Esophagus squamous epithelium (tissue), 5 donors: ENCODE data around the gene GGACT. TPM values are rescaled to one million over a fixed set of nuclear protein-coding genes. Genes with fewer than 3 reads are reported as not detected.
A peak's percentile ranks its signal among the peaks of the same experiment; 100 is the strongest.
"Not testable (repeated sequence)": the region's sequence is repeated elsewhere in the genome, so short reads cannot be mapped to it uniquely, and the experiment has no call there.

Experiments
- DNase-seq: peaks from one replicate; lab custom pipeline; 2025; lab: John Stamatoyannopoulos, UW
- H3K27ac ChIP-seq, 4 donors: fragments of 200-600 bp; sonication (generic); one replicate each; pipeline ENCODE4 v1.5.1; 2016 to 2019; ENCODE audit warnings: mild to moderate bottlenecking in 1 of 4
- H3K27me3 ChIP-seq, 4 donors: fragments of 200-600 bp; sonication (generic); 1 replicate in 3 of 4; 2 replicates in 1 of 4; pipeline versions ENCODE4 v1.5.1 to v1.6.0; 2017 to 2021; ENCODE audit warnings: antibody characterized with exemption in 1 of 4
- H3K36me3 ChIP-seq, 3 donors: fragments of 200-600 bp; sonication (generic); one replicate each; pipeline ENCODE4 v1.5.1; 2016 to 2019
- H3K4me1 ChIP-seq, 3 donors: fragments of 200-600 bp; sonication (generic); one replicate each; pipeline ENCODE4 v1.5.1; 2017 to 2019
- H3K4me3 ChIP-seq, 4 donors: fragments of 200-600 bp; sonication (generic); 1 replicate in 3 of 4; 2 replicates in 1 of 4; pipeline ENCODE4 v1.5.1; 2016 to 2019; ENCODE audit warnings: mild to moderate bottlenecking in 2 of 4, moderate library complexity in 1 of 4
- H3K9me3 ChIP-seq, 3 donors: fragments of 200-600 bp; sonication (generic); one replicate each; pipeline ENCODE4 v1.5.1; 2016 to 2019
- POLR2A ChIP-seq, 4 donors: fragments of 450-650 bp; IDR thresholded peaks; one replicate each; pipeline ENCODE4 v1.6.1; 2017; ENCODE audit warnings: antibody characterized with exemption in 4 of 4, mild to moderate bottlenecking in 4 of 4, moderate library complexity in 3 of 4
- WGBS, 2 donors: methylation state at CpG; one replicate each; pipeline ENCODE4 v1.1.5; 2018; 5-methylcytosine and 5-hydroxymethylcytosine counted together
- intact Hi-C: fragments of 100-400 bp; cut with DNase I; formaldehyde crosslinking; loops from one replicate; pipeline ENCODE4 v1.15.0; 2022
- total RNA-seq, 4 donors: library from RNA; depleted of rRNA; stranded (reverse); fragments of >200 nt; gene quantifications; one replicate each; pipeline ENCODE4 v1.1.0, GENCODE V29; 2016
- TF ChIP-seq, protein P1 (sequence below), 6 experiments: fragments of 450-650 bp in 4 of 6; fragments of 200-600 bp in 2 of 6; sonication (generic) in 2 of 6; IDR thresholded peaks; one replicate each; pipeline ENCODE4 v1.5.1; 2016 to 2019; ENCODE audit warnings: antibody characterized with exemption in 6 of 6, mild to moderate bottlenecking in 4 of 6, moderate library complexity in 4 of 6
- donor health status: DM: yes; HTN: yes; CAD: no.

The GGACT gene
- total RNA-seq, 4 donors from 2014 or later: 0.75 to 5.1 (median 2.0) TPM

DNA sequence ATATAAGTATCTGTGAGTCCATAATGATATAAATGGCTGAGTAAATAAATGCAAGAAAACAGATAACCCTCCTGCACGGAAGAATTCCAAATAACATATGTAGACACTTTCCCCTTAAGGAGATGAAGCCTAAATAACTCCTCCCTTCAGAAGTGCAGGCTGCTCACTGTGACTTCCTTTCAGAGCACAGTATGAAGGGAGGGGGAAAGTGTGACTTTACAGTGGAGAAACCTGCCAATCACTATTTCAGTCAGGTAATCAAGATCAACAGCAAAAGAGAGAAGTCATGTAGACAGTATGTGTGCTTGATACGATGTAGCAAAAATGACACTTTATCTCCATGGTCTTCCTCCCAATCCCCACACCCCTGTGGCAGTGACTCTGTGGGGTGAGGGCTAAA, 7.1 kb downstream of the GGACT start:
- WGBS, 2 donors: 91 to 97% methylated on average over 2 of the region's 2 CpGs
- Histone ChIP-seq H3K36me3 (peaks cover 0 to 23% (median 0%) of the 10 kb centered on the region in 3 donors), H3K9me3 (no peaks in the 10 kb centered on the region), H3K4me3 (no peak overlapping the region), H3K27ac (no peak overlapping the region), H3K27me3 (no peaks in the 10 kb centered on the region), H3K4me1 (no peaks in the 10 kb centered on the region)
- no peak for DNase-seq
- intact Hi-C loops: no loop called here
- TF ChIP-seq, protein P1, sequence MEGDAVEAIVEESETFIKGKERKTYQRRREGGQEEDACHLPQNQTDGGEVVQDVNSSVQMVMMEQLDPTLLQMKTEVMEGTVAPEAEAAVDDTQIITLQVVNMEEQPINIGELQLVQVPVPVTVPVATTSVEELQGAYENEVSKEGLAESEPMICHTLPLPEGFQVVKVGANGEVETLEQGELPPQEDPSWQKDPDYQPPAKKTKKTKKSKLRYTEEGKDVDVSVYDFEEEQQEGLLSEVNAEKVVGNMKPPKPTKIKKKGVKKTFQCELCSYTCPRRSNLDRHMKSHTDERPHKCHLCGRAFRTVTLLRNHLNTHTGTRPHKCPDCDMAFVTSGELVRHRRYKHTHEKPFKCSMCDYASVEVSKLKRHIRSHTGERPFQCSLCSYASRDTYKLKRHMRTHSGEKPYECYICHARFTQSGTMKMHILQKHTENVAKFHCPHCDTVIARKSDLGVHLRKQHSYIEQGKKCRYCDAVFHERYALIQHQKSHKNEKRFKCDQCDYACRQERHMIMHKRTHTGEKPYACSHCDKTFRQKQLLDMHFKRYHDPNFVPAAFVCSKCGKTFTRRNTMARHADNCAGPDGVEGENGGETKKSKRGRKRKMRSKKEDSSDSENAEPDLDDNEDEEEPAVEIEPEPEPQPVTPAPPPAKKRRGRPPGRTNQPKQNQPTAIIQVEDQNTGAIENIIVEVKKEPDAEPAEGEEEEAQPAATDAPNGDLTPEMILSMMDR (IDR thresholded peaks at IDR 0.05): no peak
- TF ChIP-seq POLR2A (IDR thresholded peaks at IDR 0.05): no peak

DNA sequence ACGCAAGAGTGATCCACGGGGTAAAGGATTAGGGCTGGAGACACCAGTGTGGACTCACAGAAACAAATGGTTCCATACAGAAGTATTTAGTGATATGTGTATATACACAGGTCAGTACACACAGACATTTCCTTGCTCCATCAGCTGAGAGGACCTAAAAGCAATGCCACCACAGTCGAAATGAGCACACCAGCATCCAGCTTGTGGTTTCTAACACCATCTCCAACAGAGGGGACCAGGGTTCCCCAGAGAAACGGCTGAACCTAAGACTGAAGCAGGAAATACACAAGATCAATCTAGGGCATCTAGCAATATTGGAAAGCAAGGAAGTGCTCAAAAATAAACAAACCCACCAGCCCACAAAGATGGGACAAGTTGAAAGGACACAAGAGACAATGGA, 7.6 kb downstream of the GGACT start:
- DNase-seq: no peak
- Histone ChIP-seq H3K36me3 (peaks cover 0 to 23% (median 0%) of the 10 kb centered on the region in 3 donors), H3K4me3 (no peak overlapping the region), H3K27ac (no peak overlapping the region), H3K4me1 (no peaks in the 10 kb centered on the region), H3K9me3 (no peaks in the 10 kb centered on the region), H3K27me3 (no peaks in the 10 kb centered on the region)
- TF ChIP-seq, protein P1 (IDR thresholded peaks at IDR 0.05): no peak
- TF ChIP-seq POLR2A (IDR thresholded peaks at IDR 0.05): no peak
- intact Hi-C loops: no loop called here
- WGBS, 2 donors: 88 to 89% methylated on average over 4 of the region's 4 CpGs

DNA sequence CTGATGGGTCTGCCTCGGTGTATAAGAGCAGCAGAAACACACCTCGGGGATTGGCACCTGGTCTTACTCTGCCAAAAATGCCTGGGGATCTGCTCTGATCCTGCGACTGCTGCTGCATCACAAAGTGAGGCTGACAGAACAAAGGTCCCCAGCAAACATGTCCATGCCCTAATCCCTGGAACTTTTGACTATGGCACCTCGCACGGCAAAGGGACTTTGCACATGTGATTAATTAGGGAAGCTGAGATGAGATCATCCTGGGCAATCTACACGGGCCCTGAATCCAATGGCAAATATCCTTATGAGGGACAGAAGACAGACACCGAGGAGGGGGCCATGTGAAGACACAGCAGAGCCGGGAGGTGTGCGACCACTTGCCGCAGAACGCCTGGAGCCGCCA, 8.5 kb downstream of the GGACT start:
- intact Hi-C loops: no loop called here
- 88 to 91% methylated on average over 9 of the region's 12 CpGs for WGBS, 2 donors
- no peak overlapping the region for H3K4me3 ChIP-seq
- peaks cover 0 to 23% (median 0%) of the 10 kb centered on the region in 3 donors for H3K36me3 ChIP-seq
- H3K4me1 ChIP-seq: no peaks in the 10 kb centered on the region
- no peak overlapping the region for H3K27ac ChIP-seq
- H3K9me3 ChIP-seq: no peaks in the 10 kb centered on the region
- DNase-seq: no peak
- no peak for TF ChIP-seq POLR2A (IDR thresholded peaks at IDR 0.05)
- TF ChIP-seq, protein P1 (IDR thresholded peaks at IDR 0.05): no peak
- no peaks in the 10 kb centered on the region for H3K27me3 ChIP-seq

DNA sequence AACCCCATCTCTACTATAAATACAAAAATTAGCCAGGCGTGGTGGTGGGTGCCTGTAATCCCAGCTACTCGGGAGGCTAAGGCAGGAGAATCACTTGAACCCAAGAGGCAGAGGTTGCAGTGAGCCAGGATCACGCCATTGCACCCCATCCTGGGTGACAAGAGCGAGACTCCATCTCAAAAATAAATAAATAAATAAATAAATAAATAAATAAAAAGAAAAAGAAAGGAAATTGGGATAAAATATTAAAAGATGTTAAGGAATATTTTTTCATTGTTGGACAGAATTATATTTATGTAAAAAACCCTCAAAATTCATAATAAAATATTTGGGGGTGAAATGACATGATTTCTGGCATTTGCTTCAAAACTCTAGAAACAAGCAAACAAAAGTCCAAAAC, 11.3 kb downstream of the GGACT start:
- H3K27me3 ChIP-seq, H3K27ac ChIP-seq, H3K4me1 ChIP-seq, H3K4me3 ChIP-seq, H3K9me3 ChIP-seq, DNase-seq: not testable (repeated sequence)
- peaks cover 0 to 23% (median 0%) of the 10 kb centered on the region in 3 donors for H3K36me3 ChIP-seq
- intact Hi-C loops: loop anchor here (10.0 kb wide), 1 partner anchor 548 kb away; no protein-coding TSS in a partner anchor
- 97 to 98% methylated on average over 4 of the region's 4 CpGs for WGBS, 2 donors

DNA sequence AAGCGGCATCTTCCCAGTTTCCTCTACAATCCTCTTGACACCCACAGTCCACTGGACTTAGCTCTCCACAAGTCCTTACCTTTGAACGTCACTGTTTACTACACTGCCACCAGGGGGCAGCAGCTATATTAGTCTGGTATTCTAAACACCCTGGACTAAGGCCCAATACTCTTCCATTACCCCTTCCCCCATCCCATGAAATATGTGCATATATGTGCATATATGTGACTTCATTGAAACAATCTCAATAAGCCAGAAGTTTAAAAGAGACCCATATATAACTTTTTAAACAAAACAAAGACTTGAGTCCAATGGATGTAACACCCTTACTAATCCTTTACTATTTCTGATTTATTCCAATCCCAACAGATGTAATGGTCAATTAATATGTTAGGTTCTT, 15.5 kb downstream of the GGACT start:
- TF ChIP-seq, protein P1 (IDR thresholded peaks at IDR 0.05): peak; percentile 63 to 76 (median 70)
- TF ChIP-seq POLR2A (IDR thresholded peaks at IDR 0.05): no peak
- H3K4me1 ChIP-seq: no peaks in the 10 kb centered on the region
- peak; percentile 12 for DNase-seq
- no peaks in the 10 kb centered on the region for H3K36me3 ChIP-seq
- H3K9me3 ChIP-seq: no peaks in the 10 kb centered on the region
- no peak overlapping the region for H3K4me3 ChIP-seq
- H3K27me3 ChIP-seq: no peaks in the 10 kb centered on the region
- WGBS, 2 donors: 35 to 39% methylated on average over 2 of the region's 2 CpGs
- no peak overlapping the region for H3K27ac ChIP-seq
- intact Hi-C loops: loop anchor here (10.0 kb wide), 1 partner anchor 552 kb away; no protein-coding TSS in a partner anchor

- Histone ChIP-seq H3K4me1 (no peaks in the 10 kb centered on the region), H3K36me3 (no peaks in the 10 kb centered on the region), H3K4me3 (no peak overlapping the region), H3K27me3 (no peaks in the 10 kb centered on the region), H3K9me3 (no peaks in the 10 kb centered on the region), H3K27ac (no peak overlapping the region)
- TF ChIP-seq POLR2A (IDR thresholded peaks at IDR 0.05): no peak
- TF ChIP-seq, protein P1 (IDR thresholded peaks at IDR 0.05): no peak
- intact Hi-C loops: no loop called here
- 86 to 90% methylated on average over 4 of the region's 6 CpGs for WGBS, 2 donors
- no peak for DNase-seq
These were observed 22.0 kb downstream of the GGACT start for GRCh38 chr13:100566543-100566942.
